Activated CD8-positive, alpha-beta memory T cell treated with anti-CD3 and anti-CD28 coated beads, Interleukin-2, amount 10 ng/mL, durations not matched to agents 7 days and 5 days (primary cell): Measurements from ENCODE around the gene CMIP. TPM values are rescaled to one million over a fixed set of nuclear protein-coding genes. Genes with fewer than 3 reads are reported as not detected.

Experiments used
- ATAC-seq: fragments of 150-1000 bp; cut with Tn5 transposase; one replicate; pipeline ENCODE4 v1.10.0; 2021; ENCODE audit warnings: moderate library complexity
- CTCF ChIA-PET: fragments of 350-600 bp; sonication (Branson Sonifier 250); formaldehyde crosslinking; loops from one replicate; lab custom pipeline; 2021; ENCODE audit warnings: antibody characterized with exemption; lab: Charles Lee
- DNase-seq: peaks from one replicate; pipeline ENCODE4 v3.0.0-alpha.2; 2020
- H3K27ac Mint-ChIP-seq: one replicate; pipeline ENCODE4 v1.8.0; 2021; ENCODE audit warnings: mild to moderate bottlenecking, mixed read lengths
- H3K27me3 Mint-ChIP-seq: one replicate; pipeline ENCODE4 v1.8.0; 2021; ENCODE audit warnings: mixed read lengths
- H3K36me3 Mint-ChIP-seq: one replicate; pipeline ENCODE4 v1.8.0; 2021; ENCODE audit warnings: mild to moderate bottlenecking, mixed read lengths
- H3K4me1 Mint-ChIP-seq: one replicate; pipeline ENCODE4 v1.8.0; 2021; ENCODE audit warnings: mixed read lengths
- H3K4me3 Mint-ChIP-seq: one replicate; pipeline ENCODE4 v1.8.0; 2021; ENCODE audit warnings: mild to moderate bottlenecking, moderate library complexity, mixed read lengths
- H3K9me3 Mint-ChIP-seq: one replicate; pipeline ENCODE4 v1.8.0; 2022; ENCODE audit warnings: low read depth, mixed read lengths
- total RNA-seq, 2 experiments: library from RNA; stranded (reverse); gene quantifications; one replicate each; pipeline ENCODE4 v1.2.3, GENCODE V29; 2021

Gene CMIP
- total RNA-seq, 2 experiments from 2014 or later = 77.4 to 98.8 TPM

DNA sequence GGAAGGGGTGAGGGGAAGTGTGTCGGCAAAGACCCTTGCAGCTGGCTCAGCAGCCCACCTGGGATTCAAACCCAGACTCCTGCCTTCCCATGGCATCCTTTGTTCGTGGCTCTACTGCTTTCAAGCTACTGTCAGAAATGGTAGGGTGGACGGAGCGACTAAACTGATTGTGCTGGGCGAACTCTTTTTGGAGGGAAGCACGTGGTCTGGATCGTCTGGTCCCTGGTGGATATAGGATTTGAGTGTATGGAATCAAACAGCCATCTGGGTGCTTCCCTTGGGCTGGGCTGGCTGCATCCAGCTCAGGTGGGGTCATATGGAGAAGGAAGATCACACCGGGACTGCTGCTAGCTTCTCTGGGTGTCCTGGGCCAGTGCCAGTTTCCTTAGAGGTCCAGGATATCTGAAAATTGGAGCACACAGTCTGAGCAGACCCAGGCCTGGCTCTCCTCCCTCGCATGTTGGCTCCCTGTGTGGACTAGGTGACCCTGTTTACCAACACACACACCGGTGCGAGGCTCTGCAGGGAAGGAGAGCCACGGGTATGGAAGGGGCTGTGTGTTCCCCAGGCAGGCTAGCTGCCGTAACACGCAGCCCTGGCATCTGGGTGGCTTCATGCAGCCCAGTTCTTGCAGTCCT is 8.6 kb downstream of the CMIP start:
- DNase-seq (no peak), ATAC-seq (no peak)
- no peaks in the 10 kb centered on the region for H3K27me3 Mint-ChIP-seq
- H3K4me1 Mint-ChIP-seq = peaks cover 43% of the 10 kb centered on the region
- H3K4me3 Mint-ChIP-seq = no peak overlapping the region
- no peak overlapping the region for H3K27ac Mint-ChIP-seq
- CTCF ChIA-PET = interaction anchor here (1.4 to 1.9 kb wide), 2 partner anchors 17 to 18 kb away, joined by 3 to 5 read pairs; no protein-coding TSS in a partner anchor
- no peaks in the 10 kb centered on the region for H3K9me3 Mint-ChIP-seq
- peaks cover 31% of the 10 kb centered on the region for H3K36me3 Mint-ChIP-seq

DNA sequence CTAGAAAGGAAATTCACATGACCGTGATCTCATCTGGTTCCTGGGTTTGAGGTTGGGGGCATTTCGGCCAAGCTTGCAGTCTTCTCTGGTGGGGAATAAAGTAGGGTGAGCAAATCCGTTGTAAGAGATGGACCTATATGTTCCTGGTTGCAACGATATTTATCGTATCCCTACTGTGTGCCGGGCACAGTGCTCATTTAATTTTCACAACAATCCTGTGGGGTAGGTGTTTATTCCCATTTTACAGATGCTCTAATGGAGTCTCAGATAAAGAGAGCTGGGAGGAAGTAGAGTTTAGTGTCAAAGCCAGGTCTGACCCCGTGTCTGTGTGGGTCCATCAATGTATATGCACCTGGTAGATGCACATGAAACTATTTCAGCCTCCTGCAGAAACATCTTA is 9.4 kb downstream of the CMIP start:
- Mint-ChIP-seq H3K9me3 (no peaks in the 10 kb centered on the region), H3K27ac (no peak overlapping the region), H3K36me3 (peaks cover 35% of the 10 kb centered on the region), H3K4me1 (peaks cover 36% of the 10 kb centered on the region), H3K27me3 (no peaks in the 10 kb centered on the region), H3K4me3 (no peak overlapping the region)
- CTCF ChIA-PET = interaction anchor here (0.6 to 1.4 kb wide), 2 partner anchors 9 to 16 kb away, joined by 3 read pairs; partner anchors contain the start of gene CMIP
- ATAC-seq (no peak), DNase-seq (no peak)

DNA sequence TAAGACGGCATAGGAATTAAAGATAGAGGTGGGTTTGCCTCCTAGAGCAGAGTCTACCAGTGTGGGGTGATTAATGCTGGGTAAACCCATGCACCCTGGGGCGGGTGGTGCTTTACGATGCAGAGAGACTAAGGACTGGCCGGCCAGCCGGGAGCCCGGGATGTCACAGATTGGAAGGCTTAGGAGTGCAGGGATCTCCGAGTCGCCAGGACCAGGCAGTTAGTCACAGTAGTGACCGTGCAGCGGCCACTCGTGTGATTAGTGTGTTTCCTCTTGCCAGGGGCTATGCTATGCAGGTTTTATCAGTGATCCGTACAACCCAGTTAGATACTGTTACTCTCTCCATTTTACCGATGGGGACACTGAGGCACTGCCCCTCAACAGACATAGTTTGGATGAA is 10.4 kb downstream of the CMIP start:
- Mint-ChIP-seq H3K27ac (no peak overlapping the region), H3K9me3 (no peaks in the 10 kb centered on the region)
- CTCF ChIA-PET = no interaction called here

DNA sequence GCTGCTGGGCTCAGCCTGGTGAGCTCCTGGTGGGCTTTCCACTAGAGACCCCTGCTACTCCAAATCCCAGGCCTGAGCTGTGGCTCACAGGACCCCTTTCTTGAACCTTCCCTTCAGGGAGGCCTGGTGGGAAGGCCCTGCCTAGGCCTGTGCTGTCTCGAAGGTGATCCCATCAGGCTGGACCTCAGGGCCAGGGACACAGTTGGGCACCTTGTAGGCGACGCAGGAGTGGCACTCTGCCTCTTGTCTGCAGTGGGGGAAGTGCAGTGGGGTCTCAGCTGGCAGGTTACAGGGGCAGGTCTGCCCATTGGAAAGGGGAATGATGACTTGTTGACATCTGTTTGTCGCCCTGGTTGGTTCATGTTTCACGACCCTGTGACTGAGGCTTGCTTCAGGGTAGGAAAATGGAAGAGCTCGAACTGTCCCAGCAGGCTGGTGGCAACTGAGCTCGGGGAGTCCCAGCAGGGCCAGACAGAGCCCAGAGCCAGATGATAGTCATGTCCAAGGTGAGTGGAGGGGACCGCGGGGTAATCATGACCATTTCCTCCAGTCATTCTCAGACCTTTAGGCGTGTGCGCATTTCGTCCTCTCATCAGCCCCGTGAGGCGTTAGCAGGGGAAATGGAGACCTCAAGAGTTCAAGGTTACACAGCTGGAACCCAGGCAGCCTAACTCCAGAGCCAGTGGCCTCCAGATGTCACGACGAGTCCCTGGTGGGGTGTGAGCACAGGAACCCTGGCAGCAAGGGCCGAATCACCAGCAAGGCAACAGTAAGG is 11.3 kb downstream of the CMIP start:
- no peak for DNase-seq
- peak overlapping the region; percentile 51 for H3K27ac Mint-ChIP-seq
- H3K27me3 Mint-ChIP-seq = no peaks in the 10 kb centered on the region
- CTCF ChIA-PET = no interaction called here
- peaks cover 24% of the 10 kb centered on the region for H3K36me3 Mint-ChIP-seq
- H3K4me1 Mint-ChIP-seq = peaks cover 27% of the 10 kb centered on the region
- no peak for ATAC-seq
- no peak overlapping the region for H3K4me3 Mint-ChIP-seq
- H3K9me3 Mint-ChIP-seq = no peaks in the 10 kb centered on the region

More for the DNA sequence above, 10.4 kb downstream of the CMIP start:
- Mint-ChIP-seq H3K4me1 (peaks cover 29% of the 10 kb centered on the region), H3K36me3 (peaks cover 29% of the 10 kb centered on the region), H3K27me3 (no peaks in the 10 kb centered on the region), H3K4me3 (no peak overlapping the region)
- DNase-seq (no peak), ATAC-seq (no peak)

DNA sequence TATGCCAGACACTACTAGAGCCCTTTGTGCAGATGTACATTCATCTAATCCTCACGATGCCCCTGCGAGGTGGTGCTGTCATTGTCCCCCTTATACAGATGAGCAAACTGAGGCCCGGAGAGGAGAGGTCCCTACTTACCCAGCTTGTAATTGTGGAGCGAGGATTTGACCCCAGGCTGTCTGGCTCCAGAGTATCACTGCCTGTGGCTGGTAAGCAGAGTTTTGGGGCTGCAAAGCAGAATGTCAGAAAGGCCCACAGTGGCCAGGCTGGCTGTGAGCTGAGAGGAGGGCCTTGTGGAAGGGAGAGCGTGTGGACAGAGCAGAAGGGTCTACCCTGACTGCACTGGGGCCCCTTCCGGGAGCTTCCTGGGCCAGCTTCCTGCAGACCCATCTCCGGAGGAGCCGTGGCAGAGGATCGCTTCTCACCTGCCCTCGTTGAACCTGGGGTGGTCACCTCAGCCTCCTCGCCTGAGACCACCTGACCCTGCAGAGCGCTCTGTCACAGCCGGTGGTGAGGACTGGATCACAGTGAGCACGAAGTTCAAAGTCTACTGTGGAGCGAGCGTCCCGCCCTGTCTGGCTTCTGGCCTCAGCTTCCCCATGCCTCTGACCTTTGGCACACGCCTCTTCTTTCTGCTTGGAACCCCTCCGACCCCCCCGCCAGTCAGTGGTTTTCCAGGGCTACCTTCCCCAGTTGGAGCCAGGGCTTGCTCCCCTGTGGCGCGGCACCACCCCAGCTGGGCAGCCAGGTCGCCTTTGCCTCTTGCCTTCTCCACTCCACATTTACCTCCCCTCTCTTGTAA is 12.1 kb downstream of the CMIP start:
- DNase-seq (no peak), ATAC-seq (no peak)
- peaks cover 18% of the 10 kb centered on the region for H3K36me3 Mint-ChIP-seq
- peaks cover 23% of the 10 kb centered on the region for H3K4me1 Mint-ChIP-seq
- no peaks in the 10 kb centered on the region for H3K27me3 Mint-ChIP-seq
- CTCF ChIA-PET = no interaction called here
- H3K4me3 Mint-ChIP-seq = no peak overlapping the region
- no peak overlapping the region for H3K27ac Mint-ChIP-seq
- no peaks in the 10 kb centered on the region for H3K9me3 Mint-ChIP-seq

DNA sequence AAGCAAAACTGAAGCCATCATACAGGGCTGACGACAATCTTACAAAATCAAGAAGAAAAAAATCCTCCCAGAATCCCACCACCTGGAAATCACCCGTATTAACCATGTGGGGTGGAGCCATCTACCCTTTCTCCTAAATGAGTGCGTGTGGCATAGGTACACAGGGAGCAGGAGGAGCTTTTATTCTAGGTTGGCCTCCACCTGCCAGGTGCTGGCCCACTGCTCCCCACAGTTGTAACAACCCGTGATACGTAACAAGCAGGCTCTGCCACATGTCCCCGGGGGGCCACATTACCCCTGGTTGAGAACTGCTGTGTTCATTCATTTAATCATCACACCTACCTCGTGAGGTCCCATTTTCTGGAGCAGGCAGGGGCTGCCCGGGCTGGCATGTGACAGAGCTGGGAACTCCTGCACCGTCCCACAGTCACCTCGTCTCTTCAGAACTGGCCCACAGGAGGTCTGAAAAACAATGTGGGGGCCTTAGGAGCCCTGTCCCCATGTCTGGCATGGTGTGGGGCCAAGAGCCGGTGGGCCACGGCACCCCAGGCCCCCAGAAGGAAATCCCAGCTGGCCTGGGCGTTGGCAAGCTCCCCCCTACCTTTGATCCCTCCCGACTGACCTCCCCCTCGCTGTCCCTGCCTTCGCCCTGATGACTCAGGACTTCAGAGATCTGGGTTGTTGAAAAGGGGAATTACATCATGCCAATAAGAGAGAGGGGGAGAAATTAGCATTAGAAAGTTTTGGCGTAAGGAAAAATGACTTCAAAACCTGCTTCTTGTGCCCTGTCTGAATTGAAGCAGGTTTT is 12.9 kb downstream of the CMIP start:
- Mint-ChIP-seq H3K27ac (no peak overlapping the region), H3K36me3 (peaks cover 15% of the 10 kb centered on the region), H3K4me1 (peaks cover 22% of the 10 kb centered on the region), H3K4me3 (no peak overlapping the region), H3K27me3 (no peaks in the 10 kb centered on the region), H3K9me3 (no peaks in the 10 kb centered on the region)
- DNase-seq (no peak), ATAC-seq (no peak)
- CTCF ChIA-PET = interaction anchor here (1.0 kb wide), 1 partner anchor 12 kb away, joined by 3 read pairs; no protein-coding TSS in a partner anchor

DNA sequence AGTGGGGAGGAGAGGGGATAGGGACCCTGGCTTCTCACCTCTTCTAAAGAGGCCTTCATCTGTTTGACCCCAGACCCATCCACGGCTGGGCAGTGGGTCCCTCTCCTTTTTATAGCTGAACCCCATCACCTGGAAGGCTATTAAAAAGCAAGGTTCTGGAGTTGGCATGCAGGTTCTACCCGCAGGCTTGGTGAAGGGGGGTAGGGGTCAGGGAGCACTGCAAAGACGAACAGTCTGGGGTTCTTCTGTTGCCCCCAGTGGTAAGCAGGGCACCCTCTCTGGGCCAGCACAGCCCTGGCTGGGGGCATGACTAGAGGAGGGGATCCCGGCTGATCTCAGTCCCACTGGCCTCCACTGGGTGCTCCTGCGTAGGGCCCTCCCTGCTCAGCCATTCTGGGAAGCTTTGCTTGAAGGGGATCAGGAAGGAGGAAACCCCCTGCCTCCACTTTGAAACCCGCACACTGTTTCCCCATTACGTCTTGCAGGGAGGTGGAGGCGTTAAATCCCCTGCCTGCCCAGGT is 13.6 kb downstream of the CMIP start:
- Mint-ChIP-seq H3K4me1 (peaks cover 24% of the 10 kb centered on the region), H3K4me3 (no peak overlapping the region), H3K36me3 (peaks cover 15% of the 10 kb centered on the region), H3K27ac (no peak overlapping the region), H3K9me3 (no peaks in the 10 kb centered on the region), H3K27me3 (no peaks in the 10 kb centered on the region)
- CTCF ChIA-PET = interaction anchor here (1.0 kb wide), 2 partner anchors 12 to 15 kb away, joined by 3 read pairs; no protein-coding TSS in a partner anchor
- no peak for DNase-seq
- no peak for ATAC-seq

DNA sequence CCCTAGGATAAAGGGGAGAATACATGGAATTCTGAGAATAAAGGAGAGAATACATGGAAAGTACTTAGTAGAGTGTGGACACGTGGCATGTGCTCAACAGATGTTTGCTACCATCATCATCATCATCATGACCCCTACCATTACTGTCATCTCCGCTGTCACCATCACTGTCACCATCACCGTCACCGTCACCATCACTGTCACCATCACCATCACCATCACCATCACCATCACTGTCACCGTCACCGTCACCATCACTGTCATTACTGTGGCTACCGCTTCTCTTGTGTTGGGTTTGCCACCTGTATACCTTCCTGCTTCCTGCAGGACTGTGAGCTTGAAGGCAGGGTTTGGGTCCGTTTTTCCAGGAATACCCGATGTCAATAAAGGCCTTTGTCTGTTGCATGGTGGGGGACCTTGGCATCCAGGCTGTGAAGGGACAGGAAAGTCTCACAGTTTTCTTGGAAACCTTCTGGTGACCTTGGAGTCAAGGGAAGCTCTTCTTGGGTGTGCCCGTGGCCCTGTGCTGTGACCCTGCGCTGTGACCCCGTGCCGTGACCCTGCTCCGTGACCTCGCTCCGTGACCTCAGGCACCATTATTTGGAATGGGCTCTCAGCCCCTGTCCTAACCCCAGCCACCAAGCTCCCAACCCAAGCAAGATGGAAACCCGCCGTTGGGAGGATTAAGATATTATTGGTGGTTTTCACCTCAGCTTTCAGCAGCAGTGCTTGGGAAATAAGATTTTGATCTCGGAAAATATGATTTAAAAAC is 14.4 kb downstream of the CMIP start:
- ATAC-seq (no peak), DNase-seq (no peak)
- Mint-ChIP-seq H3K36me3 (peaks cover 15% of the 10 kb centered on the region), H3K4me1 (peaks cover 24% of the 10 kb centered on the region), H3K4me3 (no peak overlapping the region), H3K9me3 (no peaks in the 10 kb centered on the region), H3K27me3 (no peaks in the 10 kb centered on the region), H3K27ac (no peak overlapping the region)
- CTCF ChIA-PET = interaction anchor here (1.0 kb wide), 1 partner anchor 16 kb away, joined by 3 read pairs; no protein-coding TSS in a partner anchor

DNA sequence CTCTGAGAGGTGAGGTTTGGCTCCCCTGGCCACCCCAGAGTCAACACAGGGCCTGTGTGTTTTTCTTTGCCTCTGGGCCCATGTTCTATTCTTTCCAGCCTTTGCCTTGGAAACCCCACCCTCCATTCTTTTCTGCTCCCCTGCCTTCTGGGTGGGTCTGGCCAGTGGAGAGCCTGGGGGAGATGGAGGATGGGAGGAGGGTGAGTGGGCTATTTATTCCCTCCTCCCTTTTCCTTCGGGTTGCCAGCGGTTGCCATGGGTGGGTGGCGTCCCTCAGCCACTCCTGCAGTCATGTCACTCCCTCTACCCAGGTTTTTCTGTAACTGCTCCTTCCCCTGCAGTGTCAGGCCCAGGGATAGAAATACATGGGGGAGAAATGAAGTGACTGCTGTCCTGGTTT is 15.5 kb downstream of the CMIP start:
- H3K4me3 Mint-ChIP-seq = no peak overlapping the region
- H3K9me3 Mint-ChIP-seq = no peaks in the 10 kb centered on the region
- H3K36me3 Mint-ChIP-seq = peaks cover 17% of the 10 kb centered on the region
- H3K4me1 Mint-ChIP-seq = peaks cover 27% of the 10 kb centered on the region
- DNase-seq (no peak), ATAC-seq (no peak)
- CTCF ChIA-PET = interaction anchor here (1.3 kb wide), 1 partner anchor 10 kb away, joined by 4 read pairs; no protein-coding TSS in a partner anchor
- no peaks in the 10 kb centered on the region for H3K27me3 Mint-ChIP-seq
- no peak overlapping the region for H3K27ac Mint-ChIP-seq

DNA sequence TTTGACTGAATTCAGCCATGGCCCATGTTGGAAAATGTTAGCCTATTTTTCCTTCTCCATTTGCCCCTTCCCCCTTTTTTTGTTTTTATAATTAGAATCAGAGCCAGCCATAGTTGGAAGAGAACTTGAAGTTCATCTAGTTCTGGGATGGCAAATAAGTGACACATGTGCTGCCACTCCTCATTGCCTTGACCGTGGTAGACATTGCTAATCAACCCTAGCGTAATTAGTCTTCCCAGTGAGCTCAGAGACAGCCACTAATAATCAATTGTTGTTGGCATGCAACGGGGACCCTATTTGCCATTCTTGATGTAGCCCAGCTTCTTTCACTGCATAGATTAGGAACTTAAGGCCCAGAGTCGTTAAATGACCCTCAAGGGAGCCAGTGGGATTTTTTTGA is 16.6 kb downstream of the CMIP start:
- peaks cover 17% of the 10 kb centered on the region for H3K36me3 Mint-ChIP-seq
- H3K4me3 Mint-ChIP-seq = no peak overlapping the region
- CTCF ChIA-PET = interaction anchor here (1.0 to 1.3 kb wide), 2 partner anchors 8 to 15 kb away, joined by 3 to 4 read pairs; no protein-coding TSS in a partner anchor
- ATAC-seq = no peak
- H3K9me3 Mint-ChIP-seq = no peaks in the 10 kb centered on the region
- no peak overlapping the region for H3K27ac Mint-ChIP-seq
- no peaks in the 10 kb centered on the region for H3K27me3 Mint-ChIP-seq
- H3K4me1 Mint-ChIP-seq = peaks cover 34% of the 10 kb centered on the region
- DNase-seq = no peak

DNA sequence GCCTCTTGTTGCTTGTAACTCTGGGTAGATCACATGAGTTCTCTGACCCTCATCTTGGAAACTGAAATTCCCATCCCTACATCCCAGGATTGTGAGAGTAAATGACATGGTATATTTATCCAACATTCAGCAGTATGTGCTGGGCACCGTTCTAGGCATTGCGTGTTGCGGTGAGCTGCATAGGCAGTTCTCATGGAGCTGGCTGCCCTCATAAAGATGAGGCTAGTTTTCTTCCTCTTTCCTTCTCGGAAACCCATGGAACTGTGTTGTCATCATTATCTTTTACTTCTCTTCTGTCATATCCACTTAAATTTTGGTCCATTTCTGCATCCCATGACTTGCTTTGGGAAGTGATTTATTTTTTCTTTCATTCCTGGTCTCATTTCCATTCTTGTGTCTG is 17.2 kb downstream of the CMIP start:
- H3K9me3 Mint-ChIP-seq = no peaks in the 10 kb centered on the region
- no peak overlapping the region for H3K4me3 Mint-ChIP-seq
- H3K27me3 Mint-ChIP-seq = no peaks in the 10 kb centered on the region
- DNase-seq (no peak), ATAC-seq (no peak)
- H3K36me3 Mint-ChIP-seq = peaks cover 17% of the 10 kb centered on the region
- peaks cover 38% of the 10 kb centered on the region for H3K4me1 Mint-ChIP-seq
- H3K27ac Mint-ChIP-seq = no peak overlapping the region
- CTCF ChIA-PET = no interaction called here

DNA sequence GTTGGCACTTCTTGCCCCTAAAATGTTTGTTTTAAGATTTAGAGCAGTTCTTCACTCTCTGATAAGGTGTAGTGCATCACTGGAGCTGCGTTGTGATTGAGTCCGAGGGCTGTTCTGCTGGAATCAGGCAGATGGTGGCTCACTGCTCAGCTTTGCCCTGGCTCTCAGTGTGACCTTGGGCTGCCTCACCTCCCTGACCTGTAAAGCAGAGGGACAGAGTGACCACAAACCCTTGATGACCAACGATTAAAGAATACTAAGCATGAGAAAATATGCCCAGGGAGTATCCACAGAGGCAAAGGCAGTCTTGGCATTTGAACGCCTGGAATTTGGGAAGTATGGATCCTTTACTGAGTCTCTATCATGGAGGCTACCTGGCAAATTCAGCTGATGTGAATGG is 18.1 kb downstream of the CMIP start:
- no peaks in the 10 kb centered on the region for H3K9me3 Mint-ChIP-seq
- no peaks in the 10 kb centered on the region for H3K27me3 Mint-ChIP-seq
- peaks cover 38% of the 10 kb centered on the region for H3K4me1 Mint-ChIP-seq
- no peak for DNase-seq
- H3K4me3 Mint-ChIP-seq = no peak overlapping the region
- no peak overlapping the region for H3K27ac Mint-ChIP-seq
- ATAC-seq = no peak
- CTCF ChIA-PET = no interaction called here
- peaks cover 11% of the 10 kb centered on the region for H3K36me3 Mint-ChIP-seq
